Measurements from ENCODE around the gene FAU. TPM values are rescaled to one million over a fixed set of nuclear protein-coding genes. Genes with fewer than 3 reads are reported as not detected.

Gene FAU
- total RNA-seq, 1 experiment from 2014 or later, result 1,073 TPM

DNA sequence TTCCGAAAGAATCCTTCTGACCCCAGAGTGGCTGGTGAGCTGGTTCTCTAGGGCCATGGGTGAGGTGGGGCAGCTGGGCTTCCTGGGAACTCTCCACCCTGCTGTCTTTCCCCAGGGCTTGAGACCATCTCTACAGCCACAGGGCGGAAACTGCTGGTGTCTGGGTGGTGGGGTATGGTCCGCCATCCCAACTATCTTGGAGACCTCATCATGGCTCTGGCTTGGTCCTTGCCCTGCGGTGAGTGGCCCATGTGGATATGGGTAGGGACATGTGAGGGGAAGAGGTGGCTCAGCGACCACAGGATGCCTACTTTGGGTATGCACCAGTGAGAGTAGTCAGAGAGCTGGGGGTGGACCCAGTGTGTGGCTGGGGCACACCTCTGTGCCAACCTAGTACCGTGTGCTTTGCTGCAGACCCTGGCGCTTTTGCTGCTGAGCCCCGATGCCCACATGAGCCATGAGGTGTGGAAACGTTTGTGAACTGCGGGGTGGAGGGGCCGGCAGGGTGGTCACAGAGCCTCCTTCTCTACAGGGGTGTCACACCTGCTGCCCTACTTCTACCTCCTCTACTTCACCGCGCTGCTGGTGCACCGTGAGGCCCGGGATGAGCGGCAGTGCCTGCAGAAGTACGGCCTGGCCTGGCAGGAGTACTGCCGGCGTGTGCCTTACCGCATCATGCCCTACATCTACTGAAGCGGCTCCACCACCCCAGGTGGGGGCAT lies 6.4 kb downstream of the FAU start:
- Histone ChIP-seq H2AFZ (ENCODE audit: low read depth, low read length, poor library complexity, severe bottlenecking) (no peak overlapping the region), H3K79me2 (ENCODE audit: insufficient read depth, low read length) (peaks cover 35% of the 10 kb centered on the region), H3K4me2 (ENCODE audit: low read length) (peak overlapping the region; percentile 94), H3K9me3 (ENCODE audit: control insufficient read depth in 1 of 2, insufficient read depth in 1 of 2, low read depth in 1 of 2, low read length in 2 of 2) (no peaks in the 10 kb centered on the region), H3K27me3 (ENCODE audit: insufficient read depth, low read length) (no peaks in the 10 kb centered on the region), H3K36me3 (ENCODE audit: control insufficient read depth in 1 of 2, insufficient read depth in 2 of 2, low read length in 2 of 2) (peaks cover 7 to 33% of the 10 kb centered on the region in 2 experiments), H3K27ac (ENCODE audit: low read depth, low read length) (peak overlapping the region; percentile 95), H3K4me3 (replicated peaks in 1 of 2; ENCODE audit: low read depth in 1 of 2, low read length in 2 of 2) (peak overlapping the region; percentile 88 to 90; a peak in 3 of 4 replicates), H3K9ac (ENCODE audit: low read length) (peak overlapping the region; percentile 98; the same call in 1 of the 2 replicates), H3K9me2 (ENCODE audit: insufficient read depth) (no peaks in the 10 kb centered on the region), H3K4me1 (ENCODE audit: control insufficient read depth in 1 of 2, insufficient read depth in 2 of 2, low read length in 2 of 2) (peaks cover 21 to 54% of the 10 kb centered on the region in 2 experiments), H4K20me1 (ENCODE audit: insufficient read depth) (no peaks in the 10 kb centered on the region; the same call in 1 of the 2 replicates)
- no peak for DNase-seq (ENCODE audit: low read depth, low spot score)
- BruUV-seq (replicated peaks), result TSS peak; percentile 2
- TF ChIP-seq POLR2A (IDR thresholded peaks at IDR 0.05; ENCODE audit: borderline replicate concordance, extremely low read depth, insufficient read depth, insufficient read length) (no peak), RAD21 (IDR thresholded peaks at IDR 0.05; ENCODE audit: low read depth) (no peak), FOSL1 (IDR thresholded peaks at IDR 0.05; ENCODE audit: low read depth) (no peak), EGR1 (IDR thresholded peaks at IDR 0.05; ENCODE audit: low read depth) (no peak), YY1 (IDR thresholded peaks at IDR 0.05; ENCODE audit: extremely low read depth, insufficient replicate concordance, low read depth, low read length) (no peak), TCF7L2 (IDR thresholded peaks at IDR 0.05; ENCODE audit: borderline replicate concordance, extremely low read depth, insufficient read depth, insufficient read length) (no peak), JUND (IDR thresholded peaks at IDR 0.05) (no peak), CBX3 (IDR thresholded peaks at IDR 0.05; ENCODE audit: low read depth) (no peak), CEBPB (IDR thresholded peaks at IDR 0.05; ENCODE audit: low read depth) (no peak)
- POLR2A ChIA-PET, result no interaction called here
- no peak for ATAC-seq
- RAD21 ChIA-PET (ENCODE audit: low non-redundant PET in 1 of 2, low total read pairs in 2 of 2, uncharacterized antibody in 2 of 2, unreplicated experiment in 2 of 2), result no interaction called here
- intact Hi-C loops (cut with micrococcal nuclease), result loop anchor here (5.0 to 10.0 kb wide), 3 partner anchors 103 to 328 kb away; partner anchors contain the start of genes ARL2 and ATG2A
- CTCF ChIA-PET, result no interaction called here

DNA sequence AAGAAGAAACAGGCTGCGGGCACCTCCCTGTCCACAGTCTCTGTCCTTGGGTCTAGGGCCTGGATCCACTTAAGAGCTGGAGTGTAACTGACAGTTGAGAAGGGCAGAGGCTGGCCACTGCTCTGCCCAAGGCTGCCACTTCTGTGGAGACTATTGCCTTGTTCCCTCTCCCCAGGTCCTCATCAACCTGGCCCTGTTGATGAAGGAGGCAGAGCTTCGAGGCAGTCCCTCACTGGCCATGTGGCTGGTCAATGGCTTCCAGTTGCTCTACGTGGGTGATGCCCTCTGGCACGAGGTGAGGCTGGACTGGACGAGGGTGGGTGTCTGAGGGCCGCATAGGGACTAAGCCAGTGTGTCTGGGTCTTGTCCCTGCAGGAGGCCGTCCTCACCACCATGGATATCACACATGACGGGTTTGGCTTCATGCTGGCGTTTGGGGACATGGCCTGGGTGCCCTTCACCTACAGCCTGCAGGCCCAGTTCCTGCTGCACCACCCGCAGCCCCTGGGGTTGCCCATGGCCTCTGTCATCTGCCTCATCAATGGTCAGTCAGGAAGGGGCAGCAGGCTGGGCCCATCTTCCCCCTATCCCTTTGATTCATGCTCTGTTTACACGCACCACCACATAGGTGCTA lies 7.3 kb downstream of the FAU start:
- CTCF ChIA-PET, result no interaction called here
- TF ChIP-seq SIN3A (IDR thresholded peaks at IDR 0.05; ENCODE audit: low read depth) (no peak), TCF7L2 (IDR thresholded peaks at IDR 0.05; ENCODE audit: borderline replicate concordance, extremely low read depth, insufficient read depth, insufficient read length) (no peak), POLR2AphosphoS5 (IDR thresholded peaks at IDR 0.05; ENCODE audit: low read depth, low read length) (no peak), CEBPB (IDR thresholded peaks at IDR 0.05; ENCODE audit: low read depth) (no peak), SRF (IDR thresholded peaks at IDR 0.05; ENCODE audit: low read depth) (no peak), ZNF274 (IDR thresholded peaks at IDR 0.05; ENCODE audit: low read depth, low read length) (no peak), FOSL1 (IDR thresholded peaks at IDR 0.05; ENCODE audit: low read depth) (no peak)
- TF ChIP-seq, protein P1, sequence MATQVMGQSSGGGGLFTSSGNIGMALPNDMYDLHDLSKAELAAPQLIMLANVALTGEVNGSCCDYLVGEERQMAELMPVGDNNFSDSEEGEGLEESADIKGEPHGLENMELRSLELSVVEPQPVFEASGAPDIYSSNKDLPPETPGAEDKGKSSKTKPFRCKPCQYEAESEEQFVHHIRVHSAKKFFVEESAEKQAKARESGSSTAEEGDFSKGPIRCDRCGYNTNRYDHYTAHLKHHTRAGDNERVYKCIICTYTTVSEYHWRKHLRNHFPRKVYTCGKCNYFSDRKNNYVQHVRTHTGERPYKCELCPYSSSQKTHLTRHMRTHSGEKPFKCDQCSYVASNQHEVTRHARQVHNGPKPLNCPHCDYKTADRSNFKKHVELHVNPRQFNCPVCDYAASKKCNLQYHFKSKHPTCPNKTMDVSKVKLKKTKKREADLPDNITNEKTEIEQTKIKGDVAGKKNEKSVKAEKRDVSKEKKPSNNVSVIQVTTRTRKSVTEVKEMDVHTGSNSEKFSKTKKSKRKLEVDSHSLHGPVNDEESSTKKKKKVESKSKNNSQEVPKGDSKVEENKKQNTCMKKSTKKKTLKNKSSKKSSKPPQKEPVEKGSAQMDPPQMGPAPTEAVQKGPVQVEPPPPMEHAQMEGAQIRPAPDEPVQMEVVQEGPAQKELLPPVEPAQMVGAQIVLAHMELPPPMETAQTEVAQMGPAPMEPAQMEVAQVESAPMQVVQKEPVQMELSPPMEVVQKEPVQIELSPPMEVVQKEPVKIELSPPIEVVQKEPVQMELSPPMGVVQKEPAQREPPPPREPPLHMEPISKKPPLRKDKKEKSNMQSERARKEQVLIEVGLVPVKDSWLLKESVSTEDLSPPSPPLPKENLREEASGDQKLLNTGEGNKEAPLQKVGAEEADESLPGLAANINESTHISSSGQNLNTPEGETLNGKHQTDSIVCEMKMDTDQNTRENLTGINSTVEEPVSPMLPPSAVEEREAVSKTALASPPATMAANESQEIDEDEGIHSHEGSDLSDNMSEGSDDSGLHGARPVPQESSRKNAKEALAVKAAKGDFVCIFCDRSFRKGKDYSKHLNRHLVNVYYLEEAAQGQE (IDR thresholded peaks at IDR 0.05; ENCODE audit: low read depth), result no peak
- TF ChIP-seq, protein P2, sequence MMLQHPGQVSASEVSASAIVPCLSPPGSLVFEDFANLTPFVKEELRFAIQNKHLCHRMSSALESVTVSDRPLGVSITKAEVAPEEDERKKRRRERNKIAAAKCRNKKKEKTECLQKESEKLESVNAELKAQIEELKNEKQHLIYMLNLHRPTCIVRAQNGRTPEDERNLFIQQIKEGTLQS (IDR thresholded peaks at IDR 0.05), result no peak

More for the DNA sequence above, 7.3 kb downstream of the FAU start:
- ChIA-PET POLR2A (no interaction called here), RAD21 (ENCODE audit: low non-redundant PET in 1 of 2, low total read pairs in 2 of 2, uncharacterized antibody in 2 of 2, unreplicated experiment in 2 of 2) (no interaction called here)
- no peaks in the 10 kb centered on the region for H3K9me3 ChIP-seq (ENCODE audit: control insufficient read depth in 1 of 2, insufficient read depth in 1 of 2, low read depth in 1 of 2, low read length in 2 of 2)
- no peaks in the 10 kb centered on the region for H3K27me3 ChIP-seq (ENCODE audit: insufficient read depth, low read length)
- peaks cover 22 to 52% of the 10 kb centered on the region in 2 experiments for H3K4me1 ChIP-seq (ENCODE audit: control insufficient read depth in 1 of 2, insufficient read depth in 2 of 2, low read length in 2 of 2)
- intact Hi-C loops (cut with micrococcal nuclease), result loop anchor here (5.0 to 10.0 kb wide), 4 partner anchors 68 to 327 kb away; partner anchors contain the start of genes ARL2, ATG2A and CAPN1
- ATAC-seq, result no peak
- H3K9ac ChIP-seq (ENCODE audit: low read length), result no peak overlapping the region
- H3K4me3 ChIP-seq (replicated peaks in 1 of 2; ENCODE audit: low read depth in 1 of 2, low read length in 2 of 2), result no peak overlapping the region
- H3K79me2 ChIP-seq (ENCODE audit: insufficient read depth, low read length), result peaks cover 27% of the 10 kb centered on the region
- H3K36me3 ChIP-seq (ENCODE audit: control insufficient read depth in 1 of 2, insufficient read depth in 2 of 2, low read length in 2 of 2), result peaks cover 6 to 24% of the 10 kb centered on the region in 2 experiments; a peak in 2 of 4 replicates
- no peak overlapping the region for H3K4me2 ChIP-seq (ENCODE audit: low read length)
- H4K20me1 ChIP-seq (ENCODE audit: insufficient read depth), result no peaks in the 10 kb centered on the region
- H3K27ac ChIP-seq (ENCODE audit: low read depth, low read length), result no peak overlapping the region
- H2AFZ ChIP-seq (ENCODE audit: low read depth, low read length, poor library complexity, severe bottlenecking), result no peak overlapping the region
- no peaks in the 10 kb centered on the region for H3K9me2 ChIP-seq (ENCODE audit: insufficient read depth)
- DNase-seq (ENCODE audit: low read depth, low spot score), result no peak
- BruUV-seq (replicated peaks), result no TSS peak

Measured in HCT116 (cell line).